Left lung (tissue), 10 donors: ENCODE results near the gene MAP6D1. TPM values are rescaled to one million over a fixed set of nuclear protein-coding genes. Genes with fewer than 3 reads are reported as not detected.

ENCODE experiments used
- ATAC-seq: fragments of 200-7000 bp; cut with Tn5 transposase; one replicate; pipeline ENCODE4 v1.9.1; 2020; ENCODE audit warnings: moderate library complexity
- DNase-seq, 4 donors: peaks; one replicate each; pipeline ENCODE4 v3.0.0-alpha.2; 2013 to 2020
- H3K27ac ChIP-seq, 2 donors: fragments of 200-600 bp; sonication (generic) in 1 of 2; one replicate each; pipeline versions ENCODE4 v1.5.0 to v1.8.0; 2020 to 2021
- H3K27me3 ChIP-seq, 2 donors: fragments of 200-600 bp; sonication (generic) in 1 of 2; one replicate each; pipeline versions ENCODE4 v1.5.0 to v1.8.0; 2020 to 2021
- H3K36me3 ChIP-seq, 2 donors: fragments of 200-600 bp; sonication (generic) in 1 of 2; one replicate each; pipeline versions ENCODE4 v1.5.0 to v1.8.0; 2020 to 2021
- H3K4me1 ChIP-seq, 2 donors: fragments of 200-600 bp; one replicate each; pipeline ENCODE4 v1.8.0; 2021
- H3K4me3 ChIP-seq, 2 donors: fragments of 200-600 bp; sonication (generic) in 1 of 2; one replicate each; pipeline versions ENCODE4 v1.5.0 to v1.8.0; 2020 to 2021; ENCODE audit warnings: mild to moderate bottlenecking in 1 of 2
- H3K9me3 ChIP-seq, 2 donors: fragments of 200-600 bp; sonication (generic) in 1 of 2; one replicate each; pipeline versions ENCODE4 v1.5.0 to v1.8.0; 2020 to 2021
- intact Hi-C, 2 donors: fragments of 100-400 bp; cut with DNase I; formaldehyde crosslinking; loops; one replicate each; pipeline versions ENCODE4 v1.11.2 to v1.14.2; 2022
- polyA plus RNA-seq, 6 donors: library from polyadenylated mRNA; unstranded; fragments of 120-200 nt; gene quantifications; one replicate each; pipeline ENCODE4 v1.2.1, GENCODE V29; 2013; ENCODE audit not compliant: insufficient read length in 6 of 6
- total RNA-seq, 2 donors: library from RNA; stranded (reverse); fragmentation: NEBNext Ultra II Directional; extraction: Animal tissue kit (Norgen Biotek cat#: 25700); gene quantifications; one replicate each; pipeline ENCODE4 v1.2.1, GENCODE V29; 2021
- TF ChIP-seq, protein P1 (sequence below), 2 donors: fragments of 200-600 bp; sonication (generic) in 1 of 2; IDR thresholded peaks; one replicate each; pipeline versions ENCODE4 v1.5.0 to v1.8.0; 2021; ENCODE audit warnings: antibody characterized with exemption in 2 of 2
- donor health status: DM: no; HTN: yes; CAD: no.
- donor health status: DM: no; HTN: no; CAD: no.

MAP6D1 gene
- total and polyA plus RNA-seq, 8 donors = 0.38 to 2.2 (median 0.83) TPM

- ATAC-seq (peak; percentile 45), DNase-seq (no peak)
- TF ChIP-seq, protein P1, sequence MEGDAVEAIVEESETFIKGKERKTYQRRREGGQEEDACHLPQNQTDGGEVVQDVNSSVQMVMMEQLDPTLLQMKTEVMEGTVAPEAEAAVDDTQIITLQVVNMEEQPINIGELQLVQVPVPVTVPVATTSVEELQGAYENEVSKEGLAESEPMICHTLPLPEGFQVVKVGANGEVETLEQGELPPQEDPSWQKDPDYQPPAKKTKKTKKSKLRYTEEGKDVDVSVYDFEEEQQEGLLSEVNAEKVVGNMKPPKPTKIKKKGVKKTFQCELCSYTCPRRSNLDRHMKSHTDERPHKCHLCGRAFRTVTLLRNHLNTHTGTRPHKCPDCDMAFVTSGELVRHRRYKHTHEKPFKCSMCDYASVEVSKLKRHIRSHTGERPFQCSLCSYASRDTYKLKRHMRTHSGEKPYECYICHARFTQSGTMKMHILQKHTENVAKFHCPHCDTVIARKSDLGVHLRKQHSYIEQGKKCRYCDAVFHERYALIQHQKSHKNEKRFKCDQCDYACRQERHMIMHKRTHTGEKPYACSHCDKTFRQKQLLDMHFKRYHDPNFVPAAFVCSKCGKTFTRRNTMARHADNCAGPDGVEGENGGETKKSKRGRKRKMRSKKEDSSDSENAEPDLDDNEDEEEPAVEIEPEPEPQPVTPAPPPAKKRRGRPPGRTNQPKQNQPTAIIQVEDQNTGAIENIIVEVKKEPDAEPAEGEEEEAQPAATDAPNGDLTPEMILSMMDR (IDR thresholded peaks at IDR 0.05) = no peak
- H3K4me1 ChIP-seq = peaks cover 0 to 26% of the 10 kb centered on the region in 2 donors
- no peaks in the 10 kb centered on the region for H3K9me3 ChIP-seq
- intact Hi-C loops = loop anchor here in 1 of 2 donors (5.0 kb wide), 1 partner anchor 299 kb away; no protein-coding TSS in a partner anchor
- no peak overlapping the region for H3K4me3 ChIP-seq
- H3K27me3 ChIP-seq = no peaks in the 10 kb centered on the region
- peak overlapping the region; percentile 60 to 62 for H3K27ac ChIP-seq
- peaks cover 0 to 38% of the 10 kb centered on the region in 2 donors for H3K36me3 ChIP-seq
Observed at GRCh38 chr3:183766107-183766506, 59.3 kb downstream of the MAP6D1 start.

Other genes with a start within 250 kb of the MAP6D1 start
- 10 to 100 TPM; 59.2 to 80.9 TPM for gene KLHL24, start 190.0 kb downstream of the MAP6D1 start, total RNA-seq
- gene KLHL24, start 190.0 kb downstream of the MAP6D1 start, polyA plus RNA-seq = 10 to 100 TPM; 37.8 to 57.9 (median 43.0) TPM
- 10 to 100 TPM; 28.4 to 32.4 TPM for gene YEATS2, start 127.8 kb downstream of the MAP6D1 start, total RNA-seq
- 10 to 100 TPM; 39.9 to 48.8 (median 46.3) TPM for gene YEATS2, start 127.8 kb downstream of the MAP6D1 start, polyA plus RNA-seq
- 10 to 100 TPM; 39.6 to 45.7 TPM for gene PARL, start 59.3 kb upstream of the MAP6D1 start, total RNA-seq
- gene PARL, start 59.3 kb upstream of the MAP6D1 start, polyA plus RNA-seq = 10 to 100 TPM; 45.3 to 58.3 (median 52.6) TPM
- 10 to 100 TPM; 37.7 to 40.5 TPM for gene ABCC5, start 192.3 kb upstream of the MAP6D1 start, total RNA-seq
- gene ABCC5, start 192.3 kb upstream of the MAP6D1 start, polyA plus RNA-seq = 10 to 100 TPM; 64.0 to 96.4 (median 79.9) TPM
- not detected for gene HTR3D, start 206.2 kb upstream of the MAP6D1 start, total RNA-seq
- gene HTR3D, start 206.2 kb upstream of the MAP6D1 start, polyA plus RNA-seq = not detected
- under 1 TPM in 1 of 2 donors, not detected in 1; 0.16 TPM for gene HTR3C, start 227.5 kb upstream of the MAP6D1 start, total RNA-seq
- gene HTR3C, start 227.5 kb upstream of the MAP6D1 start, polyA plus RNA-seq = under 1 TPM in 3 of 6 donors, not detected in 3; 0.10 to 0.15 (median 0.14) TPM